Measurements from ENCODE around the gene CREBL2. TPM values are rescaled to one million over a fixed set of nuclear protein-coding genes. Genes with fewer than 3 reads are reported as not detected.

CREBL2 gene
- total RNA-seq, 1 experiment from 2014 or later, result 17.3 TPM

GRCh38 chr12:12628013-12628412 is 16.3 kb downstream of the CREBL2 start:
- ATAC-seq (no peak), DNase-seq (ENCODE audit: low spot score) (no peak)
- H3K36me3 Mint-ChIP-seq, result peaks cover 9% of the 10 kb centered on the region
- H3K4me1 Mint-ChIP-seq, result peaks cover 4% of the 10 kb centered on the region
- POLR2A ChIA-PET, result no interaction called here
- peaks cover 13% of the 10 kb centered on the region for H3K9me3 Mint-ChIP-seq
- H3K27me3 Mint-ChIP-seq (ENCODE audit: low read depth), result no peaks in the 10 kb centered on the region
- TF ChIP-seq, protein P1, sequence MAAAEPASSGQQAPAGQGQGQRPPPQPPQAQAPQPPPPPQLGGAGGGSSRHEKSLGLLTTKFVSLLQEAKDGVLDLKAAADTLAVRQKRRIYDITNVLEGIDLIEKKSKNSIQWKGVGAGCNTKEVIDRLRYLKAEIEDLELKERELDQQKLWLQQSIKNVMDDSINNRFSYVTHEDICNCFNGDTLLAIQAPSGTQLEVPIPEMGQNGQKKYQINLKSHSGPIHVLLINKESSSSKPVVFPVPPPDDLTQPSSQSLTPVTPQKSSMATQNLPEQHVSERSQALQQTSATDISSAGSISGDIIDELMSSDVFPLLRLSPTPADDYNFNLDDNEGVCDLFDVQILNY (CRISPR knock-in tag; IDR thresholded peaks at IDR 0.05), result no peak
- TF ChIP-seq ARID4B (CRISPR knock-in tag; IDR thresholded peaks at IDR 0.05; ENCODE audit: borderline replicate concordance), result no peak
- no peak overlapping the region for H3K4me3 Mint-ChIP-seq
- CTCF ChIA-PET, result no interaction called here
- H3K27ac Mint-ChIP-seq, result no peak overlapping the region

DNA sequence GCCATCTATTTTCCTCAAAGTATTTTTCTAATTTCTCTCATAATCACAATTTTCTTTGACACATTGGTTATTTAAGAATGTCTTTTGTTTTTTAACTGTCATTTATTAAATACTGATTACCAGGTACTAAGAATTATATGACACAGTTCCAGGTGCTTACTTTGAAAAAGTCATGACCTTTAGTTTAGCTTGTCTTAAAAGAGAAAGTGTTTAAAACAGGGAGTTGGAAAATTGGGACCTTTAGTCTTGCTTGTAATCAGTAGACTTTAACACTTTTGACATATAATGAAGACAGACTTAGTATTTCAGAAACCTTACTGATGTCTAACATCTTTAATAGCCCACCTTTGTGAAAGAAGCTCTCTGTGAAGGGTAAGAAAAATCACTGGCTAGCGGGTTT is 19.2 kb downstream of the CREBL2 start:
- Mint-ChIP-seq H3K36me3 (0 out of 2 replicates have a peak, but pooled peaks cover 2% of the 10 kb centered on the region), H3K27me3 (ENCODE audit: low read depth) (no peaks in the 10 kb centered on the region), H3K4me1 (no peaks in the 10 kb centered on the region), H3K27ac (no peak overlapping the region), H3K9me3 (no peaks in the 10 kb centered on the region), H3K4me3 (no peak overlapping the region)
- ChIA-PET POLR2A (interaction anchor here (0.5 kb wide), 1 partner anchor 249 kb away, joined by 4 read pairs; no protein-coding TSS in a partner anchor), CTCF (interaction anchor here (0.6 to 1.9 kb wide), 8 partner anchors 14 to 106 kb away, joined by 3 to 12 read pairs (median 4); partner anchors contain the start of genes CREBL2 and DUSP16)
- ATAC-seq, result no peak
- TF ChIP-seq ZNF138 (CRISPR knock-in tag; conservative IDR thresholded peaks at IDR 0.05) (no peak), ETV6 (CRISPR knock-in tag; IDR thresholded peaks at IDR 0.05) (no peak), ZNF317 (CRISPR knock-in tag; IDR thresholded peaks at IDR 0.05; ENCODE audit: borderline replicate concordance, low read depth) (no peak), GTF2I (CRISPR knock-in tag; conservative IDR thresholded peaks at IDR 0.05) (no peak), TCF7 (CRISPR knock-in tag; IDR thresholded peaks at IDR 0.05; ENCODE audit: low read depth) (no peak), FOXJ3 (CRISPR knock-in tag; IDR thresholded peaks at IDR 0.05; ENCODE audit: borderline replicate concordance) (no peak)
- TF ChIP-seq, protein P2, sequence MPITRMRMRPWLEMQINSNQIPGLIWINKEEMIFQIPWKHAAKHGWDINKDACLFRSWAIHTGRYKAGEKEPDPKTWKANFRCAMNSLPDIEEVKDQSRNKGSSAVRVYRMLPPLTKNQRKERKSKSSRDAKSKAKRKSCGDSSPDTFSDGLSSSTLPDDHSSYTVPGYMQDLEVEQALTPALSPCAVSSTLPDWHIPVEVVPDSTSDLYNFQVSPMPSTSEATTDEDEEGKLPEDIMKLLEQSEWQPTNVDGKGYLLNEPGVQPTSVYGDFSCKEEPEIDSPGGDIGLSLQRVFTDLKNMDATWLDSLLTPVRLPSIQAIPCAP (CRISPR knock-in tag; IDR thresholded peaks at IDR 0.05), result no peak
- TF ChIP-seq, protein P3, sequence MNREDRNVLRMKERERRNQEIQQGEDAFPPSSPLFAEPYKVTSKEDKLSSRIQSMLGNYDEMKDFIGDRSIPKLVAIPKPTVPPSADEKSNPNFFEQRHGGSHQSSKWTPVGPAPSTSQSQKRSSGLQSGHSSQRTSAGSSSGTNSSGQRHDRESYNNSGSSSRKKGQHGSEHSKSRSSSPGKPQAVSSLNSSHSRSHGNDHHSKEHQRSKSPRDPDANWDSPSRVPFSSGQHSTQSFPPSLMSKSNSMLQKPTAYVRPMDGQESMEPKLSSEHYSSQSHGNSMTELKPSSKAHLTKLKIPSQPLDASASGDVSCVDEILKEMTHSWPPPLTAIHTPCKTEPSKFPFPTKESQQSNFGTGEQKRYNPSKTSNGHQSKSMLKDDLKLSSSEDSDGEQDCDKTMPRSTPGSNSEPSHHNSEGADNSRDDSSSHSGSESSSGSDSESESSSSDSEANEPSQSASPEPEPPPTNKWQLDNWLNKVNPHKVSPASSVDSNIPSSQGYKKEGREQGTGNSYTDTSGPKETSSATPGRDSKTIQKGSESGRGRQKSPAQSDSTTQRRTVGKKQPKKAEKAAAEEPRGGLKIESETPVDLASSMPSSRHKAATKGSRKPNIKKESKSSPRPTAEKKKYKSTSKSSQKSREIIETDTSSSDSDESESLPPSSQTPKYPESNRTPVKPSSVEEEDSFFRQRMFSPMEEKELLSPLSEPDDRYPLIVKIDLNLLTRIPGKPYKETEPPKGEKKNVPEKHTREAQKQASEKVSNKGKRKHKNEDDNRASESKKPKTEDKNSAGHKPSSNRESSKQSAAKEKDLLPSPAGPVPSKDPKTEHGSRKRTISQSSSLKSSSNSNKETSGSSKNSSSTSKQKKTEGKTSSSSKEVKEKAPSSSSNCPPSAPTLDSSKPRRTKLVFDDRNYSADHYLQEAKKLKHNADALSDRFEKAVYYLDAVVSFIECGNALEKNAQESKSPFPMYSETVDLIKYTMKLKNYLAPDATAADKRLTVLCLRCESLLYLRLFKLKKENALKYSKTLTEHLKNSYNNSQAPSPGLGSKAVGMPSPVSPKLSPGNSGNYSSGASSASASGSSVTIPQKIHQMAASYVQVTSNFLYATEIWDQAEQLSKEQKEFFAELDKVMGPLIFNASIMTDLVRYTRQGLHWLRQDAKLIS (CRISPR knock-in tag; IDR thresholded peaks at IDR 0.05; ENCODE audit: borderline replicate concordance), result no peak
- DNase-seq (ENCODE audit: low spot score), result no peak

GRCh38 chr12:12635651-12636050 is 24.0 kb downstream of the CREBL2 start:
- no peak for ATAC-seq
- Mint-ChIP-seq H3K9me3 (peaks cover 13% of the 10 kb centered on the region), H3K36me3 (peaks cover 35% of the 10 kb centered on the region), H3K27ac (0 out of 2 replicates have a peak overlapping the region, but pooled peaks have one; percentile 31), H3K4me3 (no peak overlapping the region), H3K4me1 (no peaks in the 10 kb centered on the region), H3K27me3 (ENCODE audit: low read depth) (no peaks in the 10 kb centered on the region; the same call in 1 of the 2 replicates)
- TF ChIP-seq NFYB (CRISPR knock-in tag; conservative IDR thresholded peaks at IDR 0.05; ENCODE audit: low read depth), result no peak
- no peak for TF ChIP-seq ATF1 (CRISPR knock-in tag; IDR thresholded peaks at IDR 0.05)
- no peak for TF ChIP-seq GABPB1 (CRISPR knock-in tag; IDR thresholded peaks at IDR 0.05)
- no peak for TF ChIP-seq KAT7 (CRISPR knock-in tag; IDR thresholded peaks at IDR 0.05; ENCODE audit: borderline replicate concordance)
- no peak for TF ChIP-seq ZNF671 (CRISPR knock-in tag; IDR thresholded peaks at IDR 0.05)
- TF ChIP-seq MXD4 (CRISPR knock-in tag; IDR thresholded peaks at IDR 0.05; ENCODE audit: borderline replicate concordance), result no peak
- no peak for DNase-seq (ENCODE audit: low spot score)
- ChIA-PET CTCF (interaction anchor here (0.6 to 1.4 kb wide), 2 partner anchors 132 to 248 kb away, joined by 3 read pairs; no protein-coding TSS in a partner anchor), POLR2A (no interaction called here)
